ENCODE results near the gene PRRX2. TPM values are rescaled to one million over a fixed set of nuclear protein-coding genes. Genes with fewer than 3 reads are reported as not detected.
A peak's percentile ranks its signal among the peaks of the same experiment; 100 is the strongest.

The PRRX2 gene
- total and polyA plus RNA-seq, 2 of the 4 experiments (the other 2 are of a cell fraction): 12.7 to 35.5 TPM

GRCh38 chr9:129655154-129655553 lies 10.3 kb upstream of the PRRX2 start:
- ChIA-PET POLR2A (ENCODE audit: unreplicated experiment) (no interaction called here), CTCF (interaction anchor here (0.7 kb wide), 1 partner anchor 68 kb away, joined by 3 read pairs; no protein-coding TSS in a partner anchor)
- no peak for ATAC-seq (ENCODE audit: low read depth)
- Histone ChIP-seq H2BK120ac (ENCODE audit: low read depth, low read length) (peak overlapping the region; percentile 60; the same call in 1 of the 2 replicates), H4K91ac (ENCODE audit: insufficient read depth, low read depth, low read length) (peak overlapping the region; percentile 60), H3K18ac (ENCODE audit: low read depth, low read length) (no peak overlapping the region), H4K8ac (ENCODE audit: low read depth in 2 of 2, low read length in 2 of 2) (peak overlapping the region in 1 of 2 experiments; percentile 14; a peak in 1 of 4 replicates), H3K27me3 (ENCODE audit: control insufficient read depth, insufficient read depth, low read length) (no peaks in the 10 kb centered on the region), H4K20me1 (ENCODE audit: insufficient read depth, low read length) (no peaks in the 10 kb centered on the region; the same call in 1 of the 2 replicates), H3K4me2 (ENCODE audit: low read depth, low read length) (no peak overlapping the region), H3K4me1 (ENCODE audit: control insufficient read depth, insufficient read depth, low read length) (peaks cover 20% of the 10 kb centered on the region), H2AK9ac (replicated peaks; ENCODE audit: low read depth, low read length, poor library complexity) (no peak overlapping the region), H3K79me1 (ENCODE audit: low read depth in 1 of 2, low read length in 2 of 2) (peaks cover 0 to 12% of the 10 kb centered on the region in 2 experiments; a peak in 1 of 4 replicates), H3K9me3 (ENCODE audit: control insufficient read depth, insufficient read depth, low read length) (no peaks in the 10 kb centered on the region), H2AFZ (replicated peaks; ENCODE audit: low read length, poor library complexity) (no peak overlapping the region), H3K23ac (ENCODE audit: low read depth, low read length) (peak overlapping the region; percentile 21; the same call in 1 of the 2 replicates), H2BK15ac (ENCODE audit: low read depth, low read length) (no peak overlapping the region), H2BK5ac (ENCODE audit: low read depth, low read length, poor library complexity, severe bottlenecking) (no peak overlapping the region), H4K5ac (ENCODE audit: low read depth, low read length) (no peak overlapping the region), H3K14ac (replicated peaks; ENCODE audit: low read depth, low read length) (no peak overlapping the region), H3K36me3 (ENCODE audit: control insufficient read depth, insufficient read depth, low read length) (no peaks in the 10 kb centered on the region), H3K27ac (ENCODE audit: insufficient read depth, low read length) (no peak overlapping the region), H2AK5ac (ENCODE audit: low read depth, low read length) (peak overlapping the region; percentile 95), H3K4ac (ENCODE audit: low read depth, low read length) (peak overlapping the region; percentile 83), H2BK20ac (ENCODE audit: low read depth, low read length) (no peak overlapping the region), H3K4me3 (ENCODE audit: insufficient read depth, low read depth, low read length) (no peak overlapping the region), H3K9ac (ENCODE audit: low read depth, low read length) (no peak overlapping the region), H3K9me1 (ENCODE audit: insufficient read depth, low read length) (peaks cover 7% of the 10 kb centered on the region; the same call in 1 of the 2 replicates), H3K56ac (ENCODE audit: extremely low read depth, insufficient read depth, low read length) (no peak overlapping the region)
- no TSS peak for BruUV-seq (replicated peaks)
- TF ChIP-seq SMC3 (IDR thresholded peaks at IDR 0.05; ENCODE audit: low read depth, low read length) (no peak), MAFK (IDR thresholded peaks at IDR 0.05; ENCODE audit: low read depth, low read length) (no peak), BHLHE40 (IDR thresholded peaks at IDR 0.05; ENCODE audit: low read depth, low read length) (no peak)
- in situ Hi-C loops (cut with MboI; ENCODE audit: low sequenced_read_pairs): no loop called here
- DNase-seq: no peak
- intact Hi-C loops (cut with micrococcal nuclease): no loop called here
- 97% methylated on average over 4 of the region's 7 CpGs; no CpG with 5 or more reads in 1 of the 2 experiments for WGBS, 2 experiments (ENCODE audit: extremely low coverage in 2 of 2, insufficient read length in 1 of 2)
- dilution Hi-C loops (cut with HindIII; ENCODE audit: low sequenced_read_pairs, unreplicated experiment): no loop called here

Data from IMR-90 (cell line).